Measurements from ENCODE around the gene FRRS1L.

The FRRS1L gene

DNA sequence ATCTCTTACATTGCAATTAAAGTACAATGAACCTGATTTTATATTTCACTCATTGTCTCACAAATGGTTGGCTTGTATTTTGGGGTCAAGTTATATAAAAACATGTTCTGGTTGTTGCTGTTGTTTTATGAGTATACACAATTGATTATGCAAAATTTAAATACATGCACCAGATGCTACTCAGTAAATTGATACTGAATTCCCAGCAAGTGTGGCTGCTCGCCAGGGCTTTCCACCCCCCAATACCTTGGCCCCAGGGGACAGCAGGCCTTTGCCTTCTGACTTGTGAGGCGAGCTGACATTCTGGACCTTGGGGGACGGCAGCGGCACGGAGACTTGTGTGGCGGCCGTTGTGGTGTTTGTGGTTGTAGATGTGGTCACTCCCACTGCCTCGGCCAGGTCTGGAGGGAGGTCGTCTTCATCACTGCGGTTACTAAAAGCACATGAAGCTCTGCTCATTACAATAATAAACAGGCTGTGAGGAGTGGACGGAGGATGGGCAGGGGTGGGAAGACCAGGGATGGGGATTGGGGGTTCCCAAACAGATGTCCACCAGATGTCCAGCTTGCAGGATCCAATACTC, 27.0 kb upstream of the FRRS1L start:
- H3K4me3 ChIP-seq (ENCODE audit: low read depth in 1 of 2, low read length in 2 of 2), result no peak overlapping the region
- H3K9ac ChIP-seq (ENCODE audit: low read depth in 1 of 2, low read length in 2 of 2), result no peak overlapping the region
- H3K27me3 ChIP-seq (ENCODE audit: control insufficient read depth in 1 of 2, insufficient read depth in 2 of 2, low read length in 2 of 2), result no peaks in the 10 kb centered on the region
- H3K36me3 ChIP-seq (ENCODE audit: control insufficient read depth in 1 of 2, insufficient read depth in 2 of 2, low read length in 2 of 2), result no peaks in the 10 kb centered on the region
- no peaks in the 10 kb centered on the region for H3K4me1 ChIP-seq (ENCODE audit: control insufficient read depth in 1 of 2, insufficient read depth in 2 of 2, low read length in 2 of 2)
- H3K9me3 ChIP-seq (ENCODE audit: control insufficient read depth in 1 of 2, low read length in 2 of 2), result no peaks in the 10 kb centered on the region
- H3K27ac ChIP-seq (ENCODE audit: low read depth, low read length), result no peak overlapping the region

DNA sequence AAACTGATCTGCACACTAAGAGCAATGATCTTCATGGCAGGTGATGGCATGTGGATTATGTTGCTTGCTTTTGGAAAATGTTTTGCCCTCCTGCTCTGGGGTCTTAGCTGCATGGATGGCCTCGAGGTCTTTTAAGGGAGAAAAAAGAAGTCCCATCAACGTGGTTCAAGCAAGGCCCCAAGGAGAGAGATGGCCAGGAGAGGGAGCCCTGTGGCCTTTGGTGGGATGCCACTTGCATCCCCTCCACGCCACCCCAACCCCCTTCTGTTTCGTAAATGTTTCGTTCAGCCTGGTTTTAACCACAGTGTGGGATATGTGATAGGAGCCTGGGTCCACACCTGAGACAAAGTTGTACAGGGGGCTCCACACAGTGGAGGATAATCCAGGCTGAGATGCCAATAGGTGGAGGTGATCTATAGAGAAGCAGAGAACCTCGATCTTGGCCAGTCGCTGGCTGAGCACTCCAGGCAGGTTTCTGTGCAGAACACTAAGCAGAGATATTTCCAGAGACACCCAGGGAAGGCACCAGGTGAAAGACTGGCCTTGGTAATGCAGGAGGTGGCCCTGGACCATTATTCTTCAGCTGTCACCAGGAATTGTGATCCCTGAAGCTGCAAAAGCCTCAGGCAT, 25.8 kb upstream of the FRRS1L start:
- Histone ChIP-seq H3K4me1 (ENCODE audit: control insufficient read depth in 1 of 2, insufficient read depth in 2 of 2, low read length in 2 of 2) (no peaks in the 10 kb centered on the region), H3K27ac (ENCODE audit: low read depth, low read length) (no peak overlapping the region), H3K9ac (ENCODE audit: low read depth in 1 of 2, low read length in 2 of 2) (no peak overlapping the region), H3K36me3 (ENCODE audit: control insufficient read depth in 1 of 2, insufficient read depth in 2 of 2, low read length in 2 of 2) (no peaks in the 10 kb centered on the region), H3K27me3 (ENCODE audit: control insufficient read depth in 1 of 2, insufficient read depth in 2 of 2, low read length in 2 of 2) (no peaks in the 10 kb centered on the region), H3K4me3 (ENCODE audit: low read depth in 1 of 2, low read length in 2 of 2) (no peak overlapping the region), H3K9me3 (ENCODE audit: control insufficient read depth in 1 of 2, low read length in 2 of 2) (no peaks in the 10 kb centered on the region)

DNA sequence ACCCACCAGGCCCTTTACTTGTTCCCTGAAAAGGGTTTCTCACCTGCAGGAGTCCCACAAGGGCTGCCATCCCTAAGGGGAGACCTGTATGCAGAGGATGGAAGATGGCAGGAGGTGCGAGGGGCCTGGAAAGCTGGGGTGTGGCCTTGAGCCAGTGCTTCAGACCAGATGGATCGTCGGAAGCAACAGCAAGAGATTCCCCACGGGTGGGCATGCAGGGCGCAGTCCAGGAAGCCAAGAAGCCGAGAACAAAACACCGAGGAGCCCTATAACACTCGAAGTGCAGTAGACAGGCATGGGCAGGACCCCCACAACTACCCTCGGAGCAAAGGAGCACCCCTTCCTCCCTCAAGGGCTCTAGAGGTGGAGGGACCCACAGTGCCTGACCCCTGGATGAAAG, 24.7 kb upstream of the FRRS1L start:
- Histone ChIP-seq H3K27me3 (ENCODE audit: control insufficient read depth in 1 of 2, insufficient read depth in 2 of 2, low read length in 2 of 2) (no peaks in the 10 kb centered on the region), H3K9me3 (ENCODE audit: control insufficient read depth in 1 of 2, low read length in 2 of 2) (no peaks in the 10 kb centered on the region), H3K36me3 (ENCODE audit: control insufficient read depth in 1 of 2, insufficient read depth in 2 of 2, low read length in 2 of 2) (no peaks in the 10 kb centered on the region), H3K27ac (ENCODE audit: low read depth, low read length) (no peak overlapping the region), H3K9ac (ENCODE audit: low read depth in 1 of 2, low read length in 2 of 2) (no peak overlapping the region), H3K4me1 (ENCODE audit: control insufficient read depth in 1 of 2, insufficient read depth in 2 of 2, low read length in 2 of 2) (no peaks in the 10 kb centered on the region), H3K4me3 (ENCODE audit: low read depth in 1 of 2, low read length in 2 of 2) (no peak overlapping the region)

DNA sequence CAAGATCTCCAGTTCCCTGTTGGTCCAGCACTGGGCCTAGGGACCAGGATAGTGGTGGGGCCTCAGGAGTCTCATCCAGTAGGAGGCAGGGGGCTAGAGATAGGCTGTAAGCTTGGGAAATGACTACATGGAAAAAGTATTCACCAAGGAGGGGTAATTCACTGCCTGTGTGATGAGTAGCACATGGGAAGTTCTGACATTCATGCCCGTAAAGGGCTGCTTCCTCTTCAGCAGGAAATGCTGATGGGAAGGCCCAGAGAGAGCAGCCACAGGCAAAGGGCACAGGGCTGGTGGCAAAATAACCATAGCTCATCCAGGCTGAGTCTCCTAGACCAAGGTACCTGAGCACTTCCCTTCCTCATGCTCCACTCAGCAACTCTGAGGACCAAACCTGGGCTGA, 23.1 kb upstream of the FRRS1L start:
- no peak overlapping the region for H3K4me3 ChIP-seq (ENCODE audit: low read depth in 1 of 2, low read length in 2 of 2)
- H3K36me3 ChIP-seq (ENCODE audit: control insufficient read depth in 1 of 2, insufficient read depth in 2 of 2, low read length in 2 of 2), result no peaks in the 10 kb centered on the region
- no peaks in the 10 kb centered on the region for H3K27me3 ChIP-seq (ENCODE audit: control insufficient read depth in 1 of 2, insufficient read depth in 2 of 2, low read length in 2 of 2)
- H3K4me1 ChIP-seq (ENCODE audit: control insufficient read depth in 1 of 2, insufficient read depth in 2 of 2, low read length in 2 of 2), result no peaks in the 10 kb centered on the region
- no peaks in the 10 kb centered on the region for H3K9me3 ChIP-seq (ENCODE audit: control insufficient read depth in 1 of 2, low read length in 2 of 2)
- H3K9ac ChIP-seq (ENCODE audit: low read depth in 1 of 2, low read length in 2 of 2), result no peak overlapping the region
- H3K27ac ChIP-seq (ENCODE audit: low read depth, low read length), result no peak overlapping the region

DNA sequence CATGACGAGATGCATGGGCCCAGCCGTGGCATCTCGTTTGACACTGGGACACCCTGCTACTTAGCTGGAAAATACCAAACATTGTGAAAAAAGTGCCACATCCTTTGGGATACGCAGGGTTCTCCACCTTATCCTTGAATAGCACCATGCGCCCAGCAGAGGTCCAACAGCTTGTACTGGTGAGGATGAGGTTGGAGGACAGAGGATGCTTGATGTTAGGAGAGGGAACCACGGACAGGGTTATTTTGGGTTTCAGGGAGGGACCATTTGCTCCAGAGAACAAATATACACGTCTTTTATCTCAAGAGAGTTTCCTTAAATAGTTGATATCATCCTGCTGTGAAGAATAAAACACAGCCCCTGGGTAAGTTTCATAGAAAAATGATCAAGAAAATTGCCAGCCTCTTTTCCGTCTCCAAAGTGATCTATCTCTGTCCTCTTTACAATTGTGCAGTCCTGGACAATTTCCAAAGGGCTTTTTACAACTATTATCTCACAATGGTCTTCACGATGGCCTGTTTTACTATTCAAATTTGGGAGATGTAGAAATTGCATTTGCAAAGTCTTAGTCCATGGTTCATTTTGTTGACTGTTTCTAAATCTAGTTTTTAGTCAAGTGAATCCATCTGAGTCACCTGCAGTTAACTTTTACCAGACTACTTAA, 19.9 kb upstream of the FRRS1L start:
- H3K4me3 ChIP-seq (ENCODE audit: low read depth in 1 of 2, low read length in 2 of 2), result no peak overlapping the region
- H3K4me1 ChIP-seq (ENCODE audit: control insufficient read depth in 1 of 2, insufficient read depth in 2 of 2, low read length in 2 of 2), result no peaks in the 10 kb centered on the region
- H3K27ac ChIP-seq (ENCODE audit: low read depth, low read length), result no peak overlapping the region
- no peak overlapping the region for H3K9ac ChIP-seq (ENCODE audit: low read depth in 1 of 2, low read length in 2 of 2)
- H3K9me3 ChIP-seq (ENCODE audit: control insufficient read depth in 1 of 2, low read length in 2 of 2), result no peaks in the 10 kb centered on the region
- no peaks in the 10 kb centered on the region for H3K36me3 ChIP-seq (ENCODE audit: control insufficient read depth in 1 of 2, insufficient read depth in 2 of 2, low read length in 2 of 2)
- H3K27me3 ChIP-seq (ENCODE audit: control insufficient read depth in 1 of 2, insufficient read depth in 2 of 2, low read length in 2 of 2), result no peaks in the 10 kb centered on the region

DNA sequence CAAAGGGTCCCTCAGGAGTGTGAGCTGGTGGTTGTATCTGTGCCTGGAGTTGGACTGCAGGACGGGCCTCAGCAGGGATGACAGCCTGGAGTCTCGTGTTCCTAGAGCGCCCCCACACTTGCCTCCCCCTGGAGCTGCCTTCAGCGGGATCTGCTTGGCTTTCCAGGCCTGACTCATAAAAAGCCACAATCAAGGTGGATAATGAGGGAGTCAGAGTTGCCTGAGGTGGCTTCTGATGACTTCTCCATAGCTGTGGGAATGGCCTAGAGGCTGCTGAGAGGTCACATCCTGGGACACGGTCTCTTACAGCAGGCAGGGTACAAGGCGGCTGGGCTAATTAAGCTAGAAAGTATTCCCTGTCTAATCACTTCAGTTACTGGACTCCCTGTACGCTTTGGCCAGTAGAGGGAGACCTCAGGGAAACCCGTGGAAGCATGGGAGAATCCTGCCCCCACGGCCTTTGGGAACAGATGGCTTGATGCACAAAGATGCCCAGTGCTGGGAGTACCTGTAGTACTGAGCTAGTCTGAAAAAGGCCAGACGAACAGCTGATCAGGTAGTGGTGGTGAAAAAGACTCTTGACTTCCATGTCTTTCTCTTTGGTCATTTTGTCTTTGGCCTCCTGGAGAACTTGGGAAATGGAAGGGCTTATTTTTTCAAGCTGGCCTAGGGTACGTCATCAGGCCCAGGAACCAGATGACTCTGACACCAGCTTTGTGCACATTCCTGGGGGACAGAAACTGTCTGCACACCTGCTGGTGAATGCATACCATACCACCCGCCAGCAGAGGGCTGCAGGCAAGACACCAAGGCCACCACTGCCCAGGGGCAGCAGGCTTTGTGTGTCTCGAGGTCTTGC, 16.1 kb upstream of the FRRS1L start:
- Histone ChIP-seq H3K9me3 (ENCODE audit: control insufficient read depth in 1 of 2, low read length in 2 of 2) (no peaks in the 10 kb centered on the region), H3K27ac (ENCODE audit: low read depth, low read length) (no peak overlapping the region), H3K9ac (ENCODE audit: low read depth in 1 of 2, low read length in 2 of 2) (no peak overlapping the region), H3K27me3 (ENCODE audit: control insufficient read depth in 1 of 2, insufficient read depth in 2 of 2, low read length in 2 of 2) (no peaks in the 10 kb centered on the region), H3K4me1 (ENCODE audit: control insufficient read depth in 1 of 2, insufficient read depth in 2 of 2, low read length in 2 of 2) (no peaks in the 10 kb centered on the region), H3K4me3 (ENCODE audit: low read depth in 1 of 2, low read length in 2 of 2) (no peak overlapping the region), H3K36me3 (ENCODE audit: control insufficient read depth in 1 of 2, insufficient read depth in 2 of 2, low read length in 2 of 2) (no peaks in the 10 kb centered on the region)

DNA sequence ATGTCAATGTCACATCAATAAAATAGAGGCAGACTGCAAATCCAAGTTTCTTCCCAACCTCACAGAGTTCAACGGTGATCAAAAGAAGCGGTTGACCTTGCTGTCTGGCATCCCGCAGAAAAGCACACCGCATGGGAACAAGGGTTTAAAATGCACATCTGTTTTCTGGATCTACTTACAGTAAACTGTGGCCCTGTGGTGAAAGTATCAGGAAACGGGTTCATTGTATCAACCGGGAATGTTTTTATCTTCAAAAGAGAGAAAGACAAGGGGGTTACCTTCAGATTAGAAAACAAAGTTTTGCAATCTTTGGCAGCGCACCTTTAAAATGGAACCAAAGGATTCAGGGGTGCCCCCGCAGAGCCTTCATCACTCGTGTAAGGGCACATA, 15.5 kb upstream of the FRRS1L start:
- H3K9me3 ChIP-seq (ENCODE audit: control insufficient read depth in 1 of 2, low read length in 2 of 2), result no peaks in the 10 kb centered on the region
- H3K27me3 ChIP-seq (ENCODE audit: control insufficient read depth in 1 of 2, insufficient read depth in 2 of 2, low read length in 2 of 2), result no peaks in the 10 kb centered on the region
- no peak overlapping the region for H3K27ac ChIP-seq (ENCODE audit: low read depth, low read length)
- H3K9ac ChIP-seq (ENCODE audit: low read depth in 1 of 2, low read length in 2 of 2), result no peak overlapping the region
- H3K36me3 ChIP-seq (ENCODE audit: control insufficient read depth in 1 of 2, insufficient read depth in 2 of 2, low read length in 2 of 2), result no peaks in the 10 kb centered on the region
- H3K4me1 ChIP-seq (ENCODE audit: control insufficient read depth in 1 of 2, insufficient read depth in 2 of 2, low read length in 2 of 2), result no peaks in the 10 kb centered on the region
- no peak overlapping the region for H3K4me3 ChIP-seq (ENCODE audit: low read depth in 1 of 2, low read length in 2 of 2)

DNA sequence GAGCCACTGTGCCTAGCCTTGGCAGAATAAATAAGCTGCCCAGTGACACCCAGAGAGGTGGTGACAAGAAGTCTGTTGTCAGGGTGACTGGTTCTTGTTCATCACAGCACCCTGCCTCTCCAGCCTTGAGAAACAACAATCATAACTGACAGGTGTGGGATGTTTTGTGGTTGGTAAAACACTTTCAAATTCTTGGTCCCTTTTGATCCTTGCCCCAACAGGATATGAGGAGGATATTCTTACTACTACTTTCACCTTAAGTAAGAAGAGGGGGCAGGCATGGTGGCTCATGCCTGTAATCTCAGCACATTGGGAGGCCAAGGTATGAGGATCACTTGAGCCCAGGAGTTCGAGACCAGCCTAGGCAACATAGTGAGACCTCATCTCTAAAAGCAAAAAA, 14.2 kb upstream of the FRRS1L start:
- Histone ChIP-seq H3K4me3 (ENCODE audit: low read depth in 1 of 2, low read length in 2 of 2) (no peak overlapping the region), H3K27ac (ENCODE audit: low read depth, low read length) (no peak overlapping the region), H3K27me3 (ENCODE audit: control insufficient read depth in 1 of 2, insufficient read depth in 2 of 2, low read length in 2 of 2) (no peaks in the 10 kb centered on the region), H3K9me3 (ENCODE audit: control insufficient read depth in 1 of 2, low read length in 2 of 2) (no peaks in the 10 kb centered on the region), H3K4me1 (ENCODE audit: control insufficient read depth in 1 of 2, insufficient read depth in 2 of 2, low read length in 2 of 2) (no peaks in the 10 kb centered on the region), H3K9ac (ENCODE audit: low read depth in 1 of 2, low read length in 2 of 2) (no peak overlapping the region), H3K36me3 (ENCODE audit: control insufficient read depth in 1 of 2, insufficient read depth in 2 of 2, low read length in 2 of 2) (no peaks in the 10 kb centered on the region)

DNA sequence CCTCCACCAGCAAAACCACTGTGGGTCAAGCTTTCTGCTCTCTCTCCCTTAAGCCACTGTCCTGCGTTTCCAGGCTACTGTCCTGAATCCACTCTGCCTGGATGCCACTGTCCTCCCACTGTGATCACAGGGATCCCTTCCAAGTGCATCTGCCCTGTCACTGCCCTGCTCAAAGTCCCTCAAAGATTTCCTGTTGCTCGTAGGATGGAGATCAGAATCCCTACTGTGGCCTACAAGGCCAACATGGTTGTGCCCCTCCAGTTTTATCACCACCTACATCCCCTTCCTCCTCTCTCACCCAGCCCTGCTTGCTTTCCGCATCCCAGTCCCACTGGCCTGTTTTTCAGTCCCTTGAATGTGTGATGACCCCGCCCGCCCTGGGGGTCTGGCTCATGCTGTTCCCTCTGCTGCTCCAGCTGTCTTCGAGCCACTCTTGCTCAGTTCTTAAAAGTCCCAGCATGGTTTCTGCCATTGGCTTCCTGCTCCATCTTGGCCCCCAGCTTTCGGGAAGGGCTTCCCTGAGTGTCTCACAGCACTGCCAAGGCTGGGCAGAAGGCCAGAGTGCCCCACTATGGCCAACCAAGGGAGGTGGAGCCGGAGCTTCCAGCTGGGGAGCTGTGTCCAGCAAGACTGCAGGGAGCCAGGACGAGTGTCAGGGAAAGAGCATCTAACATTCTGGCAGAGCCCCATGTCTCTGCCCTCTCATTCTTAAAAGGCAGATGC, 12.9 kb upstream of the FRRS1L start:
- H3K4me3 ChIP-seq (ENCODE audit: low read depth in 1 of 2, low read length in 2 of 2), result no peak overlapping the region
- no peaks in the 10 kb centered on the region for H3K36me3 ChIP-seq (ENCODE audit: control insufficient read depth in 1 of 2, insufficient read depth in 2 of 2, low read length in 2 of 2)
- H3K9ac ChIP-seq (ENCODE audit: low read depth in 1 of 2, low read length in 2 of 2), result no peak overlapping the region
- H3K27me3 ChIP-seq (ENCODE audit: control insufficient read depth in 1 of 2, insufficient read depth in 2 of 2, low read length in 2 of 2), result no peaks in the 10 kb centered on the region
- H3K4me1 ChIP-seq (ENCODE audit: control insufficient read depth in 1 of 2, insufficient read depth in 2 of 2, low read length in 2 of 2), result no peaks in the 10 kb centered on the region
- no peak overlapping the region for H3K27ac ChIP-seq (ENCODE audit: low read depth, low read length)
- H3K9me3 ChIP-seq (ENCODE audit: control insufficient read depth in 1 of 2, low read length in 2 of 2), result no peaks in the 10 kb centered on the region

Measured in duodenal mucosa (tissue), 2 donors.